CD4-positive, alpha-beta T cell treated with Interleukin-21 for 1 hour (primary cell): ENCODE measurements around the gene PSMA8.
"Not testable (repeated sequence)": the region's sequence is repeated elsewhere in the genome, so short reads cannot be mapped to it uniquely, and the experiment has no call there.

Source experiments
- DNase-seq: peaks from one replicate; pipeline ENCODE4 v3.0.0-alpha.2; 2020

Gene PSMA8

DNA sequence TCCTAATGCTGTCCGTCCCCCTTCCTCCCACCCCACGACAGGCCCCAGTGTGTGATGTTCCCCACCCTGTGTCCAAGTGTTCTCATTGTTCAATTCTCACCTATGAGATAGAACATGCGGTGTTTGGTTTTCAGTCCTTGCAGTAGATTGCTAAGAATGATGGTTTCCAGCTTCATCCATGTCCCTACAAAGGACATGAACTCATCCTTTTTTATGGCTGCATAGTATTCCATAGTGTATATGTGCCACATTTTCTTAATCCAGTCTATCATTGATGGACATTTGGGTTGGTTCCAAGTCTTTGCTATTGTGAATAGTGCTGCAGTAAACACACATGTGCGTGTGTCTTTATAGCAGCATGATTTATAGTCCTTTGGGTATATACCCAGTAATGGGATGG lies 105.0 kb downstream of the PSMA8 start:
- DNase-seq: not testable (repeated sequence)

GRCh38 chr18:26242392-26242791 lies 108.7 kb downstream of the PSMA8 start:
- not testable (repeated sequence) for DNase-seq
